ENCODE results near the gene ZHX3. TPM values are rescaled to one million over a fixed set of nuclear protein-coding genes. Genes with fewer than 3 reads are reported as not detected.

Gene ZHX3
- total RNA-seq, 4 donors from 2014 or later = 20.1 to 30.0 (median 25.9) TPM

DNA sequence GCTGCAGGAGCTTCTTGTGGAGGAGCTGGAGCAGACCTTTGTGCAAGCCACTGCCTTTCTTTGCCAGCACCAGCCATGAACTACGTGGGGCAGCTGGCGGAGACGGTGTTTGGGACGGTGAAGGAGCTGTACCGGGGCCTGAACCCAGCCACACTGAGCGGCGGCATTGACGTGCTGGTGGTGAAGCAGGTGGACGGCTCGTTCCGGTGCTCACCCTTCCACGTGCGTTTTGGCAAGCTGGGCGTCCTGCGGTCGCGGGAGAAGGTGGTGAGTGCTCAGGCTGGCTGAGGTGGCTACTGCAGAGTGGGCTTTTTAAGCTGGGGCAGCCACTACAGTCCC is 28.2 kb upstream of the ZHX3 start:
- H3K27me3 ChIP-seq = no peaks in the 10 kb centered on the region
- no peak for ATAC-seq
- no peaks in the 10 kb centered on the region for H3K9me3 ChIP-seq
- H3K27ac ChIP-seq = no peak overlapping the region
- in situ Hi-C loops (cut with MboI; ENCODE audit: low sequenced_read_pairs in 4 of 4) = loop anchor here in 3 of 4 donors (10.0 to 25.0 kb wide), 2 partner anchors 349 to 358 kb away; no protein-coding TSS in a partner anchor
- intact Hi-C loops (cut with DNase I; ENCODE audit: low total_unique reads) = no loop called here
- no peak for TF ChIP-seq POLR2A (IDR thresholded peaks at IDR 0.05)
- TF ChIP-seq, protein P1, sequence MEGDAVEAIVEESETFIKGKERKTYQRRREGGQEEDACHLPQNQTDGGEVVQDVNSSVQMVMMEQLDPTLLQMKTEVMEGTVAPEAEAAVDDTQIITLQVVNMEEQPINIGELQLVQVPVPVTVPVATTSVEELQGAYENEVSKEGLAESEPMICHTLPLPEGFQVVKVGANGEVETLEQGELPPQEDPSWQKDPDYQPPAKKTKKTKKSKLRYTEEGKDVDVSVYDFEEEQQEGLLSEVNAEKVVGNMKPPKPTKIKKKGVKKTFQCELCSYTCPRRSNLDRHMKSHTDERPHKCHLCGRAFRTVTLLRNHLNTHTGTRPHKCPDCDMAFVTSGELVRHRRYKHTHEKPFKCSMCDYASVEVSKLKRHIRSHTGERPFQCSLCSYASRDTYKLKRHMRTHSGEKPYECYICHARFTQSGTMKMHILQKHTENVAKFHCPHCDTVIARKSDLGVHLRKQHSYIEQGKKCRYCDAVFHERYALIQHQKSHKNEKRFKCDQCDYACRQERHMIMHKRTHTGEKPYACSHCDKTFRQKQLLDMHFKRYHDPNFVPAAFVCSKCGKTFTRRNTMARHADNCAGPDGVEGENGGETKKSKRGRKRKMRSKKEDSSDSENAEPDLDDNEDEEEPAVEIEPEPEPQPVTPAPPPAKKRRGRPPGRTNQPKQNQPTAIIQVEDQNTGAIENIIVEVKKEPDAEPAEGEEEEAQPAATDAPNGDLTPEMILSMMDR (IDR thresholded peaks at IDR 0.05 in 4 of 5, conservative IDR thresholded peaks at IDR 0.05 in 1 of 5) = no peak
- no peak overlapping the region for H3K4me3 ChIP-seq
- DNase-seq = no peak
- no peaks in the 10 kb centered on the region for H3K36me3 ChIP-seq
- H3K4me1 ChIP-seq = peaks cover 15 to 25% of the 10 kb centered on the region in 2 donors

DNA sequence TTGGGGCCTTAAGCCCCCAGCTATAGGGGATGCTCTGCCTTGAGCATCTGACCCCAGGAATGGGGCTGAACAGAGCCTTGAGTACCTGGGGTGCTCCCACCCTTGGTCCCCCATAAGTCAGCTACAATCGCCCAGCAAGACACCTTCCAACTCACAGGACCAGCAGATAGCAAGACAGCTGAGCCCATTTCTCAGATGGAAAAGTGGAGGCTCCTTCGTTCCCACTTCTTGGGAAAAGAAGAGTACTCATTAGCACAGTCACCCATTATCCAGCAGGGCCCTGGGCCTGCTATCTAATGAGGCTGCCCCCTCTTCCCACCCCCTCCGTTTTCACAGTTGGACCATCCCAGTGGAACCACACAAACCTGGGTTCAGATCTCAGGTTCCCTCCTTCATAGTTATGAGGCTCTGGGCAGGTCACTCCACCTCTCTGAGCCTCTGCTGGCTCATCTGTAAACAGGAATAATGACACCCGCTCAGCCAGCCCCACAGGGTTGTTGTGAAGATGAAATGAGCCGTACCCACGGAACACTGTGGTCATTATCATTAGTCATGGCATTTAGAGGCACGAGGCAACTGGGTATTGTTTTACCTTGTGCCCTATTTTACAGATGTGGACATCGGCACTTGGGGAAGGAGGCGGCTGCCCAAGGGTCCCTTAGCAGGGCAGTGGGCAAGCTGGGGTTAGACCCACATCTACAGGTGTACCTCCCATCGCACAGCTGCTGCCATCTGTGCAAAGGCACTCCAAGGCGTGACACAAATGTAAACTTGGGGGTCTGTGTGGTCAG is 27.6 kb upstream of the ZHX3 start:
- Histone ChIP-seq H3K27me3 (no peaks in the 10 kb centered on the region), H3K4me1 (peaks cover 15 to 24% of the 10 kb centered on the region in 2 donors), H3K9me3 (no peaks in the 10 kb centered on the region), H3K4me3 (no peak overlapping the region), H3K36me3 (no peaks in the 10 kb centered on the region), H3K27ac (no peak overlapping the region)
- TF ChIP-seq, protein P1 (IDR thresholded peaks at IDR 0.05 in 4 of 5, conservative IDR thresholded peaks at IDR 0.05 in 1 of 5) = no peak
- no peak for TF ChIP-seq POLR2A (IDR thresholded peaks at IDR 0.05)
- DNase-seq (no peak), ATAC-seq (no peak)
- in situ Hi-C loops (cut with MboI; ENCODE audit: low sequenced_read_pairs in 4 of 4) (loop anchor here (5.0 to 25.0 kb wide), 3 partner anchors 173 to 358 kb away; no protein-coding TSS in a partner anchor), intact Hi-C loops (cut with DNase I; ENCODE audit: low total_unique reads) (loop anchor here (5.0 kb wide), 2 partner anchors 353 to 378 kb away; no protein-coding TSS in a partner anchor)

DNA sequence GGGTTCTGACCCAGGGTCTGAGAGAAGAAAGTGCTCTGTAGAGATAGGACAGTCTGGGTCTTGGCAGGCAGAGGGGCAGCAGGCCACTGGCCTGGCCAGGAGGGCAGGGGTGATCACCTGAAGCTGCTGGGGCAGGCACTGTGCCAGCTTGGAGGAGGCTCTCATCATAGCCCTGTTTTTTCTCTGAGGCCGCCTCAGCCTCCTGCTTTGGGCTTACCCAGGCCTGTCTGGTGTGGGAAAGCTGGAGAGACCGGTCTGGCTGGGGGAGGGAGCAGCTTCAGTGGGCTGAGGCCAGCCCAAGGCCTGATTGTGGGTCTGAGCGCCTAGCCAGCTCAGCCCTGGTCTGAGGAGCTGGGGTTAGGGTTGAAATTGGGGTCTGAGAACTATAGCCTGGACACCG is 26.9 kb upstream of the ZHX3 start:
- in situ Hi-C loops (cut with MboI; ENCODE audit: low sequenced_read_pairs in 4 of 4) = loop anchor here (5.0 to 25.0 kb wide), 3 partner anchors 172 to 357 kb away; no protein-coding TSS in a partner anchor
- Histone ChIP-seq H3K27ac (no peak overlapping the region), H3K4me3 (no peak overlapping the region), H3K9me3 (no peaks in the 10 kb centered on the region), H3K4me1 (peaks cover 21 to 22% of the 10 kb centered on the region in 2 donors), H3K36me3 (no peaks in the 10 kb centered on the region), H3K27me3 (no peaks in the 10 kb centered on the region)
- intact Hi-C loops (cut with DNase I; ENCODE audit: low total_unique reads) = loop anchor here (5.0 kb wide), 2 partner anchors 352 to 377 kb away; no protein-coding TSS in a partner anchor
- DNase-seq = no peak
- no peak for ATAC-seq
- TF ChIP-seq POLR2A (IDR thresholded peaks at IDR 0.05) = no peak
- TF ChIP-seq, protein P1 (IDR thresholded peaks at IDR 0.05 in 4 of 5, conservative IDR thresholded peaks at IDR 0.05 in 1 of 5) = no peak

DNA sequence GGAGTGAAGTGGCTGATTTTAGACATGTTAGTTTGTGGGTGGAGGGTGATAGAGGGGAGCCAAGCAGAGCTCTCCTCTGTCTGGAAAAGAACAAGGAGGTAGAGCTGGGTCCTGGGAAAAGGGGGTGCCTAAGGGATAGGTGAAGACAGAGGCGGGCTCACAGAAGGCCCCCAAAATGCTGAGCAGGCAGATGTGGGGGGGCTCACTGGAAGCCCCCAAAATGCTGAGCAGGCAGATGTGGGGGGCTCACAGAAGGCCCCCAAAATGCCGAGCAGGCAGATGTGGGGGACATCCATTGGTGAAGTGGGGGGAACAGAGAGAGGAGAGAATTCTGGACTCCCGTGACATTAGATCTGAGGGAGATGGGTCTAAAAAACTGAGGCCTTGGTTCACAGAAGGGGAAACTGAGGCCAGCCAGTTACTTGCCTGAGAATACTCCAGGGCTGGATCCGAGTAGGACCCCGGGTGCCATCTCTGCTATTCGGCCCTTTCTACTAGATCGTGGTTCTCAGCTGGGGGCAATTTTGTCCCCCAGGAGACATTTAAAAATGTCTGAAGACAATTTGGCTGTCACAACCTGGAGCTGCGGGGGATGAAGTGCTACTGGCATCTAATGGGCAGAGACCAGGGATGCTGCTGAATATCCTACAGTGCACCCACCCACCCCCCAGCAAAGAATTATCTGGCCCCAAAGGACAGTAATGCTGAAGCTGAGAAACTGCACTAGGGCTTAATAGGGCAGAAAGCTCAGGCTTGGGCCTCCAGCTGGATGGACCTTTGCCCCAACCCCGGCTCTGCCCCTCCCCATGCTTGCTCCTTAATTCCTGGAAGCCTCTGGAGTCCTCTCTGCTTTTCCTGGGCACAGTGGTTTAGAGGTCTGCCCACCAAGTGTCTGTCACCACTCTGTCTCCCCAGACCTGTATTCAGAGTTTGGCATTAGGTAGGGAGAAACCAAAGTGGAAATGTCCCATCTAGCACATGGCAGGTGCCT is 25.2 kb upstream of the ZHX3 start:
- Histone ChIP-seq H3K9me3 (no peaks in the 10 kb centered on the region), H3K36me3 (no peaks in the 10 kb centered on the region), H3K4me1 (peaks cover 8% of the 10 kb centered on the region in 2 donors), H3K4me3 (no peak overlapping the region), H3K27ac (no peak overlapping the region), H3K27me3 (no peaks in the 10 kb centered on the region)
- DNase-seq = no peak
- in situ Hi-C loops (cut with MboI; ENCODE audit: low sequenced_read_pairs in 4 of 4) = loop anchor here (5.0 to 25.0 kb wide), 3 partner anchors 170 to 355 kb away; no protein-coding TSS in a partner anchor
- ATAC-seq = no peak
- no peak for TF ChIP-seq POLR2A (IDR thresholded peaks at IDR 0.05)
- TF ChIP-seq, protein P1 (IDR thresholded peaks at IDR 0.05 in 4 of 5, conservative IDR thresholded peaks at IDR 0.05 in 1 of 5) = no peak
- intact Hi-C loops (cut with DNase I; ENCODE audit: low total_unique reads) = loop anchor here (5.0 kb wide), 2 partner anchors 350 to 375 kb away; no protein-coding TSS in a partner anchor
